ENCODE results near the gene CTSW.

CTSW gene

GRCh38 chr11:65898656-65899355 is 19.2 kb downstream of the CTSW start:
- Histone ChIP-seq H3K9me3 (no peaks in the 10 kb centered on the region), H3K4me1 (peaks cover 0 to 21% (median 16%) of the 10 kb centered on the region in 4 donors), H3K4me3 (peak overlapping the region; percentile 63), H3K27ac (peak overlapping the region; percentile 63 to 76), H3K36me3 (no peaks in the 10 kb centered on the region), H3K27me3 (no peaks in the 10 kb centered on the region)
- intact Hi-C loops (cut with DNase I; ENCODE audit: low total_unique reads): no loop called here
- no peak for TF ChIP-seq CTCF (IDR thresholded peaks at IDR 0.05)
- no peak for DNase-seq

GRCh38 chr11:65899356-65900124 is 19.9 kb downstream of the CTSW start:
- no peaks in the 10 kb centered on the region for H3K27me3 ChIP-seq
- peak overlapping the region; percentile 63 to 76 for H3K27ac ChIP-seq
- peaks cover 0 to 19% (median 15%) of the 10 kb centered on the region in 4 donors for H3K4me1 ChIP-seq
- no peaks in the 10 kb centered on the region for H3K36me3 ChIP-seq
- H3K4me3 ChIP-seq: peak overlapping the region; percentile 63
- intact Hi-C loops (cut with DNase I; ENCODE audit: low total_unique reads): no loop called here
- TF ChIP-seq CTCF (IDR thresholded peaks at IDR 0.05): no peak
- no peaks in the 10 kb centered on the region for H3K9me3 ChIP-seq
- peak; percentile 63 to 87 for DNase-seq

- Histone ChIP-seq H3K27ac (peak within 1 kb of the TSS; percentile 63 to 76), H3K9me3 (no peaks in the 10 kb centered on the region), H3K4me1 (peaks cover 0 to 19% (median 15%) of the 10 kb centered on the region in 4 donors), H3K4me3 (peak within 1 kb of the TSS; percentile 63), H3K27me3 (no peaks in the 10 kb centered on the region), H3K36me3 (no peaks in the 10 kb centered on the region)
- peak; percentile 84 to 95 for DNase-seq
- TF ChIP-seq CTCF (IDR thresholded peaks at IDR 0.05): no peak
- intact Hi-C loops (cut with DNase I; ENCODE audit: low total_unique reads): no loop called here
Observed at GRCh38 chr11:65900125-65900898, 20.7 kb downstream of the CTSW start, which contains the start of gene FOSL1. FOSL1 (minus strand) TSS chr11:65900388; CDS start chr11:65900339, 49 bp downstream.

- Histone ChIP-seq H3K36me3 (no peaks in the 10 kb centered on the region), H3K4me1 (peaks cover 0 to 19% (median 15%) of the 10 kb centered on the region in 4 donors), H3K4me3 (peak overlapping the region; percentile 63), H3K9me3 (no peaks in the 10 kb centered on the region), H3K27me3 (no peaks in the 10 kb centered on the region), H3K27ac (peak overlapping the region; percentile 63 to 76)
- DNase-seq: no peak
- intact Hi-C loops (cut with DNase I; ENCODE audit: low total_unique reads): no loop called here
- no peak for TF ChIP-seq CTCF (IDR thresholded peaks at IDR 0.05)
Observed at GRCh38 chr11:65900899-65901180, 21.2 kb downstream of the CTSW start.

DNA sequence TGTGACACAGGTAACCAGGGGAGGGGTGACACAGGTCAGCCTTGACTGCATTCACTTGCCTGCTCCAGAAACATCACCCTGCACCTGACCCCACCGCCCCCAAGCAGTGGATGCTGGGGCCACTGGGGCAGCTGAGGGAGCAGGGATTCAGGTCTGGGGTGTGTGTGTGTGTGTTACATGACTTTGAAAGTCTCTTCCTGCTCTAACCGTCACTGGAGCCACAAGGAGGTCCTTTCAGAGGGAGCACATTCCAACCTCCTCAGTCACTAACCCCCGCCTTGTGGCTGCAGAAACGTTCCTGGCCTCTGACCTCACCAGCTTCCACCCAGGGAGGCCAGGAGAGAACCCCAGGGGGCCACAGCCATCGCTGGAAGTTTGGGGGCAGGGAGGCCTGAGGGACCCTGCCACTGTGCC is 23.4 kb downstream of the CTSW start:
- intact Hi-C loops (cut with DNase I; ENCODE audit: low total_unique reads): no loop called here
- no peak for DNase-seq
- Histone ChIP-seq H3K27ac (no peak overlapping the region), H3K36me3 (no peaks in the 10 kb centered on the region), H3K4me3 (no peak overlapping the region), H3K9me3 (no peaks in the 10 kb centered on the region), H3K27me3 (no peaks in the 10 kb centered on the region), H3K4me1 (peaks cover 0 to 19% (median 15%) of the 10 kb centered on the region in 4 donors)
- TF ChIP-seq CTCF (IDR thresholded peaks at IDR 0.05): no peak

All from tibial artery (tissue), 4 donors.